Lower lobe of right lung (tissue), 1 donor: ENCODE data around the gene MFAP5. TPM values are rescaled to one million over a fixed set of nuclear protein-coding genes. Genes with fewer than 3 reads are reported as not detected.

Experiments used
- total RNA-seq: library from RNA; stranded (reverse); fragmentation: NEBNext Ultra II Directional; extraction: Animal tissue kit (Norgen Biotek cat#: 25700); gene quantifications from one replicate; pipeline ENCODE4 v1.2.1, GENCODE V29; 2021
- donor health status: DM: no; HTN: yes; CAD: no; lungs with severe emphysema.

The MFAP5 gene
- total RNA-seq, 1 donor from 2014 or later: 50.2 TPM

Other genes with a start within 250 kb of the MFAP5 start
- 3.4 TPM for gene CLEC6A, start 206.9 kb downstream of the MFAP5 start, total RNA-seq
- gene CLEC4D, start 149.3 kb downstream of the MFAP5 start, total RNA-seq: 1.4 TPM
- gene CLEC4E, start 121.9 kb downstream of the MFAP5 start, total RNA-seq: 21.5 TPM
- gene AICDA, start 50.0 kb downstream of the MFAP5 start, total RNA-seq: 0.77 TPM
- 30.5 TPM for gene RIMKLB, start 35.2 kb upstream of the MFAP5 start, total RNA-seq
- not detected for gene A2ML1, start 159.8 kb upstream of the MFAP5 start, total RNA-seq